GM12891 (cell line): ENCODE results near the gene SYPL1.

Source experiments
- POLR2A ChIP-seq: IDR thresholded peaks from 2 replicates; pipeline ENCODE4 v1.6.1; 2011; ENCODE audit warnings: low read depth, low read length, control low read depth
- POLR2AphosphoS5 ChIP-seq: IDR thresholded peaks from 2 replicates; pipeline ENCODE4 v1.6.1; 2011; ENCODE audit warnings: low read depth, low read length, control low read depth

DNA sequence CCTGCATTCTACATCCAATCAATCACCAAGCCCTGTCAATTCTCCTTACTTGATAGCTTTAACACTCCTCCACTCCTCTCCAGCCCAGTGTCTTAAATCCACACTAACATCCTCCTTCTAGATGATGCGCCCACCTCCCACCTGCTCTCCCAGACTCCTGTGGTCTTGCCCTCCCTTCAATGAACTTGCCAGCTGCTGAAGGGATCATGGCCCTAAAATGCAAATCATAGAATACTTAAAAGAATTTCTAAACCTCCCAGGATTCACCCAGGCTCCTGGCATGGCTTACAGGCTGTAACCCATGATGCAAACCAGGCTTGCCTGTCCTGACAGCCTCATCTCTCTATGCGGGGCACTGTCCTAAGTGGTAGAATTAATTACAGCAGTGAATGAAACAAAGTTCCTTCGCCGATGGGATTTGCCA is 43.6 kb downstream of the SYPL1 start:
- TF ChIP-seq POLR2A (no peak), POLR2AphosphoS5 (no peak)
